HG03060 (cell line): ENCODE data around the gene MAN2B1.
"Not testable (repeated sequence)": the region's sequence is repeated elsewhere in the genome, so short reads cannot be mapped to it uniquely, and the experiment has no call there.

ENCODE experiments used
- ATAC-seq: cut with Tn5 transposase; IDR thresholded peaks from one replicate; pipeline ENCODE4 v1.9.1; 2021; ENCODE audit warnings: low read depth, moderate number of reproducible peaks; ENCODE audit not compliant: unreplicated experiment

Gene MAN2B1

DNA sequence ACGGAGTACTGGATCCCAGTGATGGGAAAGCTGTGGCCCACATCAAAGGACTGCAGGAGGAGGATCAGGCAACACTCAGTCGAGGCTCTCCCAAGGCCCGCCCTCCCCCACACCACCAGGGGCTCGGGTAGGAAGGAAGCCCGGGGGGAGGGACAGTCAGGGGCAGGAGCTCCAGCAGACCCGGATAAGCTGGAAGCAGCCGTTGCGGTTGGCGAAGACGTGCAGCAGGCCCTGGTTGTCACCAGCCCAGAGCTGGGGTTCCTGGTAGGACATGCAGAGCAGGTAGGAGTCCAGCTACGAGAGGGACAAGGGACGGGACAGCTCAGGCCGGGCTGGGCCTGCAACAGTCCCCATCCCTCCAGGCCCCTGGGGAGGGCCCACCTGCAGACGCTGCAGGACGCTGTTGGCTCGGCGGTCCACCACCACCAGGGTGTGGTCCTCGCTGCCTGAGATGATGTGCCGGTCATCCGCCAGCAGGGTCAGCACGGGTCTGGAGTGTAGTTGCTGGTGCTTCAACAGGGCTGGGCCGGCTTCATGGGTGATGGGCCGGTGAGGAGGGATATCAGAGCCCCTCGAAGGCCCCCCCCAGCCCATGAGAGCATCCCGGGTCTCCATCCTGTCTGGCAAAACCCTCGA lies 23.2 kb upstream of the MAN2B1 start:
- no peak for ATAC-seq

DNA sequence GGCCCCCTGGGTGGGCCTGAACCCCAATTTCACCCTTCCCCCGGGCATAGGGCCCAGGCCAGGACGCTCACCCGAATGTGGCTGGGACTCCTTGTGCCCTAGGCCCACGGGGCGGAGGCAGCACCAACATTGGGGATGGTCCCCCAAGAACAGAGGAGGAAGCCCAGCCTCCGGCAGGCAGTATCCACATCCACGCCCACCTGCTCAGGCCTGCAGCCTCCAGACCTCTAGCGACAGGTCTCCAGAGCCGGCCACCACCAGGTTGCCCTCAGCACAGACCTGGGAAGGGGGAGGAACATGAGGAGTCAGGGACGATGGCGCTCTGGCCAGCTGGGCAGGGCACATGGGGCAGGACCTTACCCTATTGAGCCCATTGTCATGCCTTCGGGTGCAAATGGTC lies 22.5 kb upstream of the MAN2B1 start:
- ATAC-seq: no peak

DNA sequence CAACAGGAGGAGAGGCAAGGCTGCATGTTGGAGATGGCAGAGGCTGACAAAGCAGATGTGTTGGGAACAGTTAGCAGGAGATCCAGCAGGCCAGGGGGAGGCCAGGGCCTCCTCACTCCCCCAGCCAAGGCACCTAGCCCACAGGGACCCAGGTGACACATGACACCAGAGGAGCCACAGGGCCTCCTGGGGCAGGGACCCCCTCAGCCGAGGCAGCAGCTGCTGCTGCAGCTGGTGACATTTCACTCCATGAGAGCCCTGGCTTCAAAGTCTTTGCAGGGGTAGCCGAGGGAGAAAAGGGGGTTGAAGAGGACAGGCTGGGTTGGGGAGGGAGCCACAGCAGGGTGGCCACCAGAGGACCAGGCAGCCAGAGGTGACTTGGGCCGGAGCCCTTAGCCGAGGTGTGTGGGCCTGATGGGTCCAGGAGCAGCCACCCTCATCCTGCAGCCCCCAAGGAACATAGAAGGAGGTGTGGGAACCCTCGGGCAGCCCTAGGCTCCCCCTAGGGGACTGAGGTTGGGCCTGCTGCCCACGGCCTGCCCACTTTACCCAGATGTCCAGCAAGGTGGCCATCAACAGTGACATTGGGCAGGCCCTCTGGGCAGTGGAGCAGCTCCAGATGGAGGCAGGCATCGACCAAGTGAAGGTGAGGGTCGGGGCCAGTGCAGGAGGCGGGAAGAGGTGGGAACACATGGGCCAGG lies 21.1 kb upstream of the MAN2B1 start, which contains the start of gene GNG14:
GNG14 (plus strand) TSS at position 503 of the 701 bp plus-strand sequence; CDS start at position 554, 51 bp downstream.
- ATAC-seq: no peak

DNA sequence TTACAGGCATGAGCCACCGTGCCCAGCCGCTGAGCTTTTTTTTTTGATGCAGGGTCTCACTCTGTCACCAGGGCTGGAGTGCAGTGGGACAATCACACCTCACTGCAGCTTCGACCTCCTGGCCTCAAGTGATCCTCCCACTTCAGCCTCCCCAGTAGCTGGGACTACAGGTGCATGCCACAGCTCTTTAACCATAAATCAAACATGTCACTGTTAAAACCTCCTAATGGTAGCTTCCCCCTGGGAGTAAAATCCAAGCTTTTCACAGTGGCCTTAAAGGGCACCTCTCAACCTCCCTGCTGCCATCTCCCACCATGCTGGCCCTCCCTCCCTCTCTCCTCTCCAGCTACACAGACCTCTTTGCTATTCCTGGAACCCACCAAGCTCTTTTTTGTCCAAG lies 19.3 kb upstream of the MAN2B1 start:
- ATAC-seq: no peak

DNA sequence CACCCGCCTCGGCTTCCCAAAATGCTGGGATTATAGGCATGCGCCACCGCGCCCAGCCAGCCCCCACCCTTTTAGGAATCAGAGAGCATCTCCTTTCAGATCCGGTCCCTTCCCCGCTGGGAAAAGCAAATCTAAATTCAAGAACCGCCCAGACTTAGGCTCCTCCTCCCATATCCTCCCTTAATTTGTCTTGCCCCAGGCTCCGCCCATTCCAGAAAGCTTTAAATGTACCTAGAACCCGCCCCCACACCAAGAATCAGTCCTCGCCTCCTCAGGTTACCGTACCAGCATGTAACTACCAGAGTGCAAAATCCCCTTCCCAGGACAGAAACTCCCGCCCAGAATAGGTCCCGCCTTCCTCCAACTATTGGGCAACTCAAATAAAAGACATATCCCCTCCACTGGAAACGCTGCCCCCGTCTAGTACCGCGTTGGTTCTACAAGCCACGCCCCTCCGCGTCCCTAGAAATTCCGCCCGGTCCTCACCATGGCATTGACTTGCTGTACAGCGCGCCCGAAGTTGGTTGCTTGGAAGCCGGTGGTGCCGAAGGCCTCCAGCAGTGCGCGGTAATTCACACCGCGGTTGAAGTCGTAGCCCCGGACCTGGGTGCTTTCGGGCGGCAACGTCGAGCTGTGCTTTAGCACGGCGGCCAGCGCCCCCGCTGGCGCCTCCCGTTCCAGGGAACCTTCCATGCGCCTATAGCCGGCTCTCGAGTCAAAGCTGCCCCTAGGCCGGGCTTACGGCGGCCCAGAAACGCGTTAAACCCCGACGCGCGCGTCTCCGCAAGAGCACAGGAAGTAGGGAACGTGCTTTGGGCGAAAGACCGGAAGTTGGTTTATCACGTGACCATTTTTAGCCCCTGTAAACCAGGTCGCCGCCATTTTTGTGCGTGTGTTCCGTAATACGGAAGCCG lies 14.8 kb upstream of the MAN2B1 start, which contains the start of gene DHPS:
DHPS (minus strand) TSS at position 807 of the 914 bp plus-strand sequence; CDS start at position 693, 114 bp downstream.
- peak; percentile 76 for ATAC-seq

DNA sequence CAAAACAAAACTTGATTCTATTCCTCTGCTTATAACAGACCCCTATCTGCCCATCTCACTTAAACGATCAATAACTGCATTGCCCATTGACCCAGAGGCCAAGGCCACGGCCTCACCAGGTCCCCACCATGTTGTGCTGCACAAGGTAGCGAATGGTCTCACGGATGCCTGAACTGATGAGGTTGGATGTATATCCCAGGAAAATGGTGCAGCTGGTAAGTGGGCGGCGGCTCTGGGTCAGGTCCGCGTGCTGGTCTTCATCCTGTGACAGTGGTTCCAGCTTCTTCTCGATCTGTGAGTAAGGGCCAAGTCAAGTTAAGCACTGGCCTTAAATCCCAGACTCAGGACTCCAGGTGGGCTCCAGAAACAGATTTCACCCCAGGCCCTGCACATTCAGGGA lies 13.5 kb upstream of the MAN2B1 start:
- no peak for ATAC-seq

DNA sequence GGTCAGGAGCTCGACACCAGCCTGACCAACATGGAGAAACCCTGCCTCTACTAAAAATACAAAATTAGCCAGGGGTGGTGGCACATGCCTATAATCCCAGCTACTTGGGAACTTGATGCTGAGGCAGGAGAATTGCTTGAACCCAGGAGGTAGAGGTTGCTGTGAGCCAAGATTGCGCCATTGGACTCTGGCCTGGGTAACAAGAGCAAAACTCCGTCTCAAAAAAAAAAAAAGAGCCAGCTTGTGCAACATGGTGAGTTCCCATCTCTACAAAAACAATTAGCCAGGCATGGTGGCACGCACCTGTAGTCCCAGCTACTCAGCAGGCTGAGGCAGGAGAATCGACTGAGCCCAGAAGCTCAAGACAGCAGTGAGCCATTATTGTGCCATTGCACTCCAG lies 11.5 kb upstream of the MAN2B1 start:
- not testable (repeated sequence) for ATAC-seq

DNA sequence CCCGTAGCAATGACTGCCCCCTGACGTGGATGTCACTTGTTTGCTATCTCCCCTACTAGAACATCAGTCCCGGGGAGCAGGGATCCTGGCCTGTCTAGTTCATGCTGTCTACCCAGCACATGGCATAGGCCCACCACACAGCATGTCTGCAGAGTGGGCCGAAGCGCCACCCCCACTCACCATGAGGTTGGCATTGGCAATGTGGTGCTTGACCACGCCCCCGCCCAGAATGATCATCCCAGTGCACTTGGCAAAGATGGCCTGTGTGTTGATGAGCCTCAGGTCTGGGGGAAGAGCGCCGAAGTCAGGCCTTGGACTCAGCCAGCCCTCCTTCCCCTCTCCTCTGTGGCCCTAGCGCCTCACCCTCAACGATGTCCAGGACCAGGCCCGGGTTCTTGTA lies 10.4 kb upstream of the MAN2B1 start:
- no peak for ATAC-seq

DNA sequence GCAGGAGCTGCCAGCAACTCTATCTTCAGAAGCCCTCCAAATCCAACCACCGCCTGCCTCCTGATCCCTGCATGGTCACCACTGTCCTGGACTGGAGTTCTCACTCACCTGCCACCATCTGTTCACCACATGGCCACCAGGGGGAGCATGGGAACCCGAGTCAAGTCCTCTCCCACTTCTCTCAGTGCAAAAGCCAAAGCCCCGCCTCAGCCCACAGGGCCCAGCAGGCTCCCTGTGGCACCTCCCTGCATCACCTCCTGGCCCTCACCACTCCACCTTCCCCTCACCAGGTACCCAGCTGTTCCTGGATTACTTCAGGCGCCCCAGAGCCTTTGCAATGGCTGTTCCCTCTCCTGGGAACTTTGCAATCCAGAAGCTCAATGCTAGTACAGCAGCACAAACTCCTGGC lies 9.8 kb upstream of the MAN2B1 start:
- ATAC-seq: no peak

DNA sequence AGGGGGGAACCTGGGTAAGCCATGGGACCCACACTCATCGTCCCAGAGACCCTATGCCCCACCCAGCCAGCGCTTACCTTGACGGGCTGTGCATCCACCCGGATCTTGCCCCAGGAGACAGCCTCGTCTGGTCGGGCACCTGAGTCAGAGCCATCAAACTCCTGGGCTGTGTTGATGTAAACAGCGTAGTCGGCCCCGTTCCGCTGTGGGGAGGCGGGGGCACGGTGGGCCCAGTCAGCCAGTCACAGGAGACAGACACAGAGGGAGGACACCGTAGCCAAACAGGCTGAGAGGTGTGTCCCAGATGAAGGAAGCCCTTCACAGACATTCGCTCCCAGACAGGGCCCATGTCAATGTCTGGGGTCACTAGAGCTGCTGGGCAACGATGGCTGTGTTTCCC lies 9.4 kb upstream of the MAN2B1 start:
- ATAC-seq: no peak

DNA sequence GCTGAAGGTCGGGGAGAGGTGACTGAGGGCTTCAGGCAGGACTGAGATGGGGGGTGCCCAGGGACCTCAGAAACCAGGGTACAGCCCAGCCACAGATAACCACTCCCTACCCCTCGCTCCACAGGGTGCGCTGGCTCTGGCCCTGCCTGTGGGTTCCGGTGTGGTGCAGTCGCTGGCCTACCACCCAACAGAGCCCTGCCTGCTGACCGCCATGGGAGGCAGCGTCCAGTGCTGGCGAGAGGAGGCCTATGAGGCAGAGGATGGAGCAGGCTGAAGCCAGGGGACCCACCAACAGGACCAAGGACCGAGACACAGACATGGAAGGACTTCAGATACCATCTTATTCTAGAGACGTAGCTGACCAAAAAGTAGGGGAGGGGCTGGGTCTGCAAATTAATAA lies 8.9 kb upstream of the MAN2B1 start:
- ATAC-seq: no peak

DNA sequence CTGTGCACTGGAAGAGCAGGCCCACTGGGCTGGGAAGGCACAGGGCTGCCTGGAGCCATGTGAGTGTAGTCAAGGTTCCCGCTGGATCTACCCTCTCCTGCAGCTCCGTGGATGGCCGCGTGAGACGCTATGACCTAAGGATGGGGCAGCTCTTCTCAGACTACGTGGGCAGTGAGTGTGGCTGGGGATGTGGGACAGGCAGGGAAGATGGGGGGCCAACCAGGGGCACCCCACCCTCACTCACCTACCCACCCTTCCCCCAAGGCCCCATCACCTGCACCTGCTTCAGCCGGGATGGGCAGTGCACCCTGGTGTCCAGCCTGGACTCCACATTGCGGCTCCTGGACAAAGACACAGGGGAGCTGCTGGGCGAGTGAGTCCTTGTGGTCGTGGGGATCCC lies 6.2 kb upstream of the MAN2B1 start:
- ATAC-seq: no peak

DNA sequence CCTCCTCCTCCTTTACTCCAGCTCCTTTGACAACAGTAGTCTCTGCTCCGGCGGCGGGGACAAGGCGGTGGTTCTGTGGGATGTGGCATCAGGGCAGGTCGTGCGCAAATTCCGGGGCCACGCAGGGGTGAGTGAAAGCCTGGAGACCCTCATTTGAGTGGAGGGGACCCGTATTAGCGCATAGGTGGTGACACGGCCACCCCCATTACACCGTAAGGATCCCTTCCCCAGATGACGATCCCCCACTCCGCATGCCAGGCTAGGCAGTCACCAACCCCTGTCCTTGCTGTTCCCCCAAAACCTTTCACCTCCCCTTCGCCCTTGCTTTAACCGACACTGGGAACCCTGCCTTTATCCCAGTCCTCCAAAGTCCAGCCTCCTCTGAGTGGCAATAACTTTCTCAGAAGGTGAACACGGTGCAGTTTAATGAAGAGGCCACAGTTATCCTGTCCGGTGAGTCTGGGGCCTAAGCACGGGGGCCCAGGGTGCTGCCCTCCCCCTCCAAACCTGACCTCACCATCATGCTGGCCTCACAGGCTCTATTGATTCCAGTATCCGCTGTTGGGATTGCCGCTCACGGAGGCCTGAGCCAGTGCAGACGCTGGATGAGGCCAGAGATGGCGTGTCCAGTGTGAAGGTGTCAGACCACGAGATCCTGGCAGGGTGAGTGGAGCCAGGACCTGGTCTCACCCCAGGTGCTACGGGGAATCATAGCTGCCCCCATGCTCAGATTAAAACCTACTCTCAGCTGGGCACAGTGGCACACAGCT lies 3.8 kb upstream of the MAN2B1 start:
- no peak for ATAC-seq

DNA sequence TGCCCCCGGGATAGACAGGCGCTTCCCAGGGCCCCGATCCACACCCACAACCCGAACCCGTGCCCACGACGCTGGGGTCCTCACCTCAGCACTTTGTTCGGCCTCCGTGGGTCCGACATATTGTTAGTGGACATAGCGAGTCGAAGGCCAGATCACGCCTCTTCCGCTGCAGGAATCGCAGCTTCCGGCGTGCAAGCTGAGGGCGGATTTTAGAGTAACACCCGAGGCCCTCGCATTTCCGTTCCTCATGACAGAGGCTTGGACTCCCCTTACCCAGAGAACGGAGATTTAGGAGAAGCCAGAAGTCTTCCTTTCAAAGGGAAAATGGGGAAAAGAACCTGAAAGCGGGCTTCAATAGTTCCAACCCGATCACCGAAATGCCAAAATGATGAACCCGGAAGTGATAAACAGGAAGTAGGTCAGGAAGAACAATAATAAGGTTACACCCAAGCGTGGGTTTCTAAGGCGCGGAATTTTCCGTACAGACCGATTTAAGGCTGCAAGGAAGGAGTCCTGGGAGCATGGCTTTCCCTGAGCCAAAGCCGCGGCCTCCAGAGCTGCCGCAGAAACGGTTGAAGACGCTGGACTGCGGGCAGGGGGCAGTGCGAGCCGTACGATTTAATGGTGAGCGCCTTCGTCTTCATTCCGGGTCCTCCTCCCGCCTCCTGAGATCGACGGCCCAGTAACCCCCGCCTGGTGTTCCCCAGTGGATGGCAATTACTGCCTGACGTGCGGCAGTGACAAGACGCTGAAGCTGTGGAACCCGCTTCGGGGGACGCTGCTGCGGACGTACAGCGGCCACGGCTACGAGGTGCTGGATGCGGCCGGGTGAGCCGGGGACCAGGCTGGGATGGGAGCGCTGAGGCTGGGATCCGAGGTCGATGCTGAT lies 3.0 kb upstream of the MAN2B1 start:
- peak; percentile 43 for ATAC-seq

DNA sequence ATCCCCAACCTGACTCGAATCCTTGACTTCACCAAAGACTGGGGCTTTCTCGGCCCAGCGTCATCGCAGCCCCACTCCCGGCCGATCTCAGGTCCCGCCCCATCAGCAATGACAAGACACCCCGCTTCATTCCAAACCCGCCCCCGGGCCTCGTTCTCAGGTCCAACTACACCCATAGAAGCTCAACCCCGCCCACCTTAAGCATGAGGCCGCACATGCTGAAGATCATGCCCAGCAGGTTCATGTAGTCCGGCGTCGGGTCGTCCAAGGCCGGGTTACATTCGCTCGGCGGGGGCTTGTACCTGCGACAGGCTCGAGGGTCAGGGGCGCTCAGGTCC lies 2.4 kb upstream of the MAN2B1 start:
- no peak for ATAC-seq

DNA sequence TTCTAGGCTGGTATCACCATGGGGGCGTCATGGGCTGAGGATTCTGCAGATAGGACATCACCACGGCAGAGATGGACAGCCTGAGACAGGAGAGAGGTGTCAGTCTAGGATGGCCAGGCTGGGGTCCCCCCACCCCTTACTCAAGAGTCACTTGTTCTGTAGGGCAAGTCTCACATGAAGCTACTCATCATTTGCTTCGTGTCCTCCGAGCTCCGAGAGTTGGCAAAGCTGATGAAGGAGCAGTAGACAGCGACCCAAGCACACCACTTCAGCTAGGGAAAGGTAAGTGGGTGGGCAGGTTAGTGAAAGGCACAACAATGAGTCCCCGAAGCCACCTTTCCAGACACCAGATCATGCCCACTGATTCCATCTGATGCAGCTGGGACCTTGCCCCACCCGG lies 1.8 kb upstream of the MAN2B1 start:
- no peak for ATAC-seq

DNA sequence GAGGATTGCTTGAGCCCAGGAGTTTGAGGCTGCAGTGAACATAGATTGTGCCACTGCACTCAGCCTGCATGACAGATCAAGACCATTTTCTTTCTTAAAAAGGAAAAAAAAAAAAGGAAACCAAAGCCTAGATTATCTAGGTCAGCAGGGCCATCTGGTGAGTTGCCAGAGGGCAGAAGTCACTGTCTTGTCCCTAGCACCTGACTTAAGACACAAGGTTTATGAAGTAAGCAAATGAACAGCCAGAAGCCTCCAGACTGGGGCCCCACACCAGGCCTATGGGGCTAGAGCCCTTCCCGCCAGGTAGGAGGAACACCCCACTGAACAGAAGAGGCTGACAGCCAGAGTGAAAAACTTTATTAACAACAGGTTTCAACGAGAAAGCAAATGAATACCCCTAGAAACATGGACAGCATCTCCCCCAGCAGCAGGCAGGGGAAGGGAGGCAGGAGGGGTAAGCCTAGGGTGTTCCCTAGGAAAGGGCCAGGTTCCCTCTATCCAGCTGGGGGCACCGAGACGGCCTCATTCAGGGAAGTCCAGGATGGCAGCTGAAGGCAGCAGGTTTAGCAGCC lies 1.3 kb upstream of the MAN2B1 start:
- no peak for ATAC-seq

DNA sequence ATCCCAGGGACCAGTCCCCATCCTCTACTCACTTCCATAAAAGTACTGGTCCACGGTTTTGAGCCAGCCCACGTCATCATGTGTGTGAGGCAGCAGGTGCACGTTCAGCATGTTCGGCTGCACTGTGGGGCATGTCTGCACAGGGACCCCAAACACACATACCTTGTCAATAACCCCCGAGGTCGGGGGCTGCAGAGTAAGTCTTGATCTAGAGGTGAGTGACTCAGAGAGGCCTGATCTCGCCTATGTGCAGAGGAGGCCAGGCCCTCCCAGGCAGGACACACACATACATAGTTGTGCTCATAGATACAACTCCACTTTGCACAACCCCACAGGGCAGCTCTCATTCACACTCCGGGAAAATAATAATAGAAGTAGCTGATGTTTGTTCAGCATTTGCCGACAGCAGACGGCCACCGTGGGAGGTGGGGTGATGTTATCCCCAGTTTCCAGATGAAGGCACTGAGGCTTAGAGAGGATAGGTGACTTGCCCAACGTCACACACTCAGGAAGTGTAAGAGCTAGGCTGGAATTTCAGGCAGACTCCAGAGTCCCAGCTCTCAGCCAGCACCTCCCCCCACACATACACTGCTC lies 774 bp downstream of the MAN2B1 start:
- no peak for ATAC-seq

DNA sequence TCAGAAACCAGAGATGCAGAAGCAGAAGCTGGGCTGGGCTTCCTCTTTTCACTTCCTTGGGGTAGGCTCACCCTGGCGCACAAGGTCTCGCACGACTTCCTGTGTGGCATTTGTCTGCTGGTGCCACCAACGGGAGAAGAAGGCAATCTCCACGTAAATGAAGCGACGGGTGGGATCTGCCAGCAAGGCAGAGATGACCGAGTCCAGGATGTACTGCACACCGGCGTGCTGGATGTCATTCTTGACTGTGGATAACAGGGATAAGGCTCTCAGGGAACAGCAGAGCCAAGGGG lies 1.3 kb downstream of the MAN2B1 start:
- no peak for ATAC-seq
